GM12874 (cell line): ENCODE results near the gene SP7.

ENCODE experiments used
- TF ChIP-seq, protein P1 (sequence below): IDR thresholded peaks from 2 replicates; pipeline ENCODE4 v1.5.1; 2011; ENCODE audit warnings: low read depth, mild to moderate bottlenecking, control low read depth, low read length, moderate library complexity; ENCODE audit not compliant: insufficient read depth

Gene SP7

GRCh38 chr12:53330671-53331070 lies 5.5 kb downstream of the SP7 start:
- TF ChIP-seq, protein P1, sequence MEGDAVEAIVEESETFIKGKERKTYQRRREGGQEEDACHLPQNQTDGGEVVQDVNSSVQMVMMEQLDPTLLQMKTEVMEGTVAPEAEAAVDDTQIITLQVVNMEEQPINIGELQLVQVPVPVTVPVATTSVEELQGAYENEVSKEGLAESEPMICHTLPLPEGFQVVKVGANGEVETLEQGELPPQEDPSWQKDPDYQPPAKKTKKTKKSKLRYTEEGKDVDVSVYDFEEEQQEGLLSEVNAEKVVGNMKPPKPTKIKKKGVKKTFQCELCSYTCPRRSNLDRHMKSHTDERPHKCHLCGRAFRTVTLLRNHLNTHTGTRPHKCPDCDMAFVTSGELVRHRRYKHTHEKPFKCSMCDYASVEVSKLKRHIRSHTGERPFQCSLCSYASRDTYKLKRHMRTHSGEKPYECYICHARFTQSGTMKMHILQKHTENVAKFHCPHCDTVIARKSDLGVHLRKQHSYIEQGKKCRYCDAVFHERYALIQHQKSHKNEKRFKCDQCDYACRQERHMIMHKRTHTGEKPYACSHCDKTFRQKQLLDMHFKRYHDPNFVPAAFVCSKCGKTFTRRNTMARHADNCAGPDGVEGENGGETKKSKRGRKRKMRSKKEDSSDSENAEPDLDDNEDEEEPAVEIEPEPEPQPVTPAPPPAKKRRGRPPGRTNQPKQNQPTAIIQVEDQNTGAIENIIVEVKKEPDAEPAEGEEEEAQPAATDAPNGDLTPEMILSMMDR, result no peak

- TF ChIP-seq, protein P1, result peak; percentile 32; the same call in 1 of the 2 replicates
Observed at GRCh38 chr12:53328043-53328435, 8.1 kb downstream of the SP7 start.

DNA sequence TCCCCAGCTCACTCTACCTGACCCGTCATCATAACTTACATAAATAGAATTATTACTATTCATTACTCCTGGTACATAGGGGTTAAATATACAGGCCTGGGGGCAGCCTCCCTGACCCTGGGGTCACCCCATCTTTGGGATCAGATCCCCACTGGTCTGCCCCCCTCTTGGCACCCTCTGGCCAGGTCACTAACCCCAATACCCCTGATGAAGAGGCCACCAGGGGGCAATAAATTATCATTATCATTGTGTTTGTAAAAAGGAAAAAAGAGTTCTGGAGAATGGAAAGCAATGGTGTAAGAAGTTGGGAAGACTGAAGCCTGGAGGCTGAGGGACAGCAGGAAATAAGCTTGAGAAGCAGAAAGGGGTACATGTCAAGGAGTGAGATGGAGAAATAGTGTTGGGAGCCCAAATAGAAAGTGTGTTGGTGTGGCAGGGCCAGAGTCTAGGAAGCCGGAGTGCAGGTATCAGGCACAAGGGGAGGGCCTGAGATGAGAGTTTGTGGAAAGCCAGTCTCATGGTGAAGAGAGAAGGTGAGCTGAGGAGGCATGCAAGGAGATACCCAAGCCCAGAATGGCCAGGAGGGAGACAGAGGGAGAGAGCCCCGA lies 8.6 kb downstream of the SP7 start:
- TF ChIP-seq, protein P1, result no peak

DNA sequence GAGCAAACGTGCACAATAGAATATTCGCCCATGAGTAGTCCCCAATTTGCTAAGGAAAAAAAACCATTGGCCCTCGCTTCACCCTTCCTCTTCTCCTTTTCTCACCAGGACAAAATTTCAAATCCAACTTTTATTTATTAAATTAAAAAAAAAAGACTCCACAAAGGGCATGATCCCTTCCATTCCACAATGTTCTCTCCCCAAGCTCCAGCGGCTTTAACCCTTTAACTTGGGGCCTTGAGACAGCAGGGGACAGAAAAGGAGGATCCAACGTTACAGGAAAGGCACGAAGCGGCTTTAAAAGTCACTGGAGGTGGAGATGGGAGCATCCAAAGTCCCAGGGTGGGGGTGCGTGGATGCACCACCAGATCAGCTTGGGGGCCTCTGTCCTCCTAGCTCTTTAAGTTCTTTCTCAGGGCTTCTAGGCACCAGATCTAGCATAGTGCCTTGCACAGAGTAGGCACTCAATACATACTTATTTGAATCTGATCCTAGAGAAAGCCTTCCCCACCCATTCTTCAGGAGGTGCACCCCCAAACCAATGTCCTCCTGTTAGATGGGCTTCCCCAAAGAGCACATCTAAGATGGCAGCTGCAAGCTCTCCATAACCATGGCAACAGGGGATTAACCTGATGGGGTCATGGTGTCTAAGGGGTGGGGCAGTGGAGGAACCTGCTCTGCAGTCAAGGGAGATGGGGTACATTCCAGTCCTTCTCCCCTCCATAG lies 9.5 kb downstream of the SP7 start:
- TF ChIP-seq, protein P1, result no peak

DNA sequence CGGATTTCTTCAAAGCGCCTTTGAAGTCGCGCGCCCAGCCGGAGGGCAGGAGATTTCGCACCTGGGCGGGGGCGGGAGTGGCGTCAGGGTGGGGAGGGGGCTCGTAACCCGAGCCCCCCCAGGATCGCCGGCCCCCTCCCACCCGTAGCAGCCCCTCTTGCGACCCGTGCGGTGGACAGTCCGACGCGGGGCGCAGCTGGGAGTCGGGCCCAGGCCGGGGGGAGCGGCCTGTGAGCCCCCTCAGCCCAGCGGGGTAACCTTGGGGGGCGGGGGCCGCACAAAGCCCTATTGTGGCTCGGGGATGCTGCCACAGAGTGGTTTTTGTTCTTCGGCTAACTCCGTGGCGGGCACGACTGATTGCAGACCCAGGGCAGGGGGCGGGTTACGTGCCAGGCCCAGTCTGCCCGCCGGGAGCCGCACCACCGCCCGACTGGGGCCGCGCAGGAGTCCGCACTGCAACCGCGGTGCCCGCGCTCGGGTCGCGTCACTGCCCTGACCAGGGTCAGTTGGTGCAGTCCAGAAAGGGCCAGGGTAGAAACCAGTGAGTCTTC lies 10.6 kb downstream of the SP7 start:
- TF ChIP-seq, protein P1, result no peak

DNA sequence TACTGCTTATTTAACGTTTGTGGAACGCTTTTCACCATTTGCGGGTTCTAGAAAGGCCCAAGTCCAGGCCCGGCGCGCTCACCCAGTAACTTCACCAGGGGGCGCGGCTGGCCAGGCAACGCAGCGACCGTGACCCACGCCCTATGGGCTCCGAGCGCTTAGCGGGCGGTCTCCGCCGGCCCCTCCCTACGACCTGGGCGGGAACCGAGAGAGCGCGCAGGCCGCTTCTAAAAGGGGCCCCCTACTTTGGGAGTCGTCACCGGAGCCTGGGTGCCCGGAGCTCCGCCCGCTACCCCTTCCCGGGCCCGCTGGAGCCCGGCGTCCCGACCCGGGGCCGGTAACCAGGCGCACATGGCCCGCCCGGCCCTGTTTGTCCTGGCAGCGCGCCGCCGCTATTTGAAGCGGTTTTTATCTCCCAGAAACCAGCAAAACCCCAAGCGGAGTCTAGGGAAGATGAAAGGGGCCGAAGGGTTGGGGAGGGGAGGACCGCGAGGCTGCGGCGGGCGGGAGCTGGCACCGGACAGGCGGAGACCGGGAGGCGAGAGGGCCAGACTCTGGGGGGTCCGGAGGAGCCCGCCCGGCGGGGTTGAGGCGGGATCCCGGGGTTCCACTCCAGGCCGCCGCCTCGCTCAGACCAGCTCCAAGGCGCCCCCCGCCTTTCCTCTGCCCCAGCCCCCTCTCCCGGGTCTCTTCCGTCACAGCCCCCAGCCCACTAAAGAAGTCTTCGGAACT lies 11.2 kb downstream of the SP7 start:
- TF ChIP-seq, protein P1, result peak; percentile 77
